NCI-H2196 treated with DMSO at 0.1 percent for 48 hours (cell line): ENCODE data around the gene SLC17A1.

Experiments used
- DNase-seq: peaks from one replicate; lab custom pipeline; 2025; ENCODE audit not compliant: unreplicated experiment; lab: John Stamatoyannopoulos, UW

Gene SLC17A1, protein sequence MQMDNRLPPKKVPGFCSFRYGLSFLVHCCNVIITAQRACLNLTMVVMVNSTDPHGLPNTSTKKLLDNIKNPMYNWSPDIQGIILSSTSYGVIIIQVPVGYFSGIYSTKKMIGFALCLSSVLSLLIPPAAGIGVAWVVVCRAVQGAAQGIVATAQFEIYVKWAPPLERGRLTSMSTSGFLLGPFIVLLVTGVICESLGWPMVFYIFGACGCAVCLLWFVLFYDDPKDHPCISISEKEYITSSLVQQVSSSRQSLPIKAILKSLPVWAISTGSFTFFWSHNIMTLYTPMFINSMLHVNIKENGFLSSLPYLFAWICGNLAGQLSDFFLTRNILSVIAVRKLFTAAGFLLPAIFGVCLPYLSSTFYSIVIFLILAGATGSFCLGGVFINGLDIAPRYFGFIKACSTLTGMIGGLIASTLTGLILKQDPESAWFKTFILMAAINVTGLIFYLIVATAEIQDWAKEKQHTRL

DNA sequence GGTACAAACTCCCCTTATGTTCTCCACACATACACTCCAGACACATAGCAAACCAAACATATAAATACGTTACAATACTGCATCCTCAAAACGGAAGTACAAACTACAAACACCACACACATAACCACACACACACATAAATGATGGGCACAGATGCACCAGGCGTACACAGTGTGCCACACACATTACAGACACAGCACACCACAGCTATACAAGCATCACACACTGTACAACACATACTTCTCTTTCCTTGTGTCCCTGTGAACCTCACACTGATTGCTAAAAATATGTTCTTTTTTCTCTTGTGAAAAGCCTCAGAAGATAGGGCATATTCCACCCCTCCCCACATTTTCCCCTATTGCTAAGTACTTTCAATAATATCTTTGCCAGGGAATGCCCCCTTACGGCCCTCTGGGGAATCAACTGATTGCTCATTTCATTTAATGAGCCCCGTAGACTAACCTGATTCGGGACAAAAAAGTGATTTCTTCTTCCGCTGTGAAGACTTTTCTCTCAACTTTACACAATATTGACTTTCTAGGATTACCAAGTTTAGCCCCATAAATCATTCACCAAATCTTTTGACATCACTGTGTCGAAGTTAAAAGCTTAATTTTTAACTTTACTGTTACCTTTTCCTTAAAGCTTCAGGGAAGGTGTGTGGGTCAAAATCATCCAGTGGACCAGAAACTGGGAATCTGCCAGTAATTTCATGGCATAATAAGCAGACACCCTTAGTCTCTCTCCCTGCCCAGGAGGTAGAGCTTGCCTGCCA, at the start of gene SLC17A1:
TSS of gene SLC17A1 (minus strand) at position 521 of the 775 bp plus-strand sequence. CDS start 1,495 bp downstream, outside the sequence.
- DNase-seq: no peak

DNA sequence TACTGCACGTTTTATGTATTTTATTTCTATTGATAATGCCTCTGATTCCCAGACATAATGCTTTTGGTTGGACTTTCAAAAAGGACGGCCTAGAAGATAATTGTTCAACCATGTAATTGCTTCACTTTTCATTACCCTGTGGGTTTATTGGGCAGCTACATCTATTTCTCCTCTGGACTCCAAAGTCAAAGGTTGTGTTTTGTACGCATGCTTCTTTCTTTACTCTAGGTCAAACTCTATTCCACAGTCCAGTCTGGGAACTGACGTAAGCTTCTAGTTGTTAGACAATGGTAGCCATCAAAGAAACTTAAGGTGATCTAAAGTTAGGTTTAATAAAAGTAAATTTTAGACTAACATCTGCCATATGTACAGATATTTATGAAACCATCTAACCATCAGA, 48.7 kb upstream of the SLC17A1 start:
- DNase-seq: no peak

DNA sequence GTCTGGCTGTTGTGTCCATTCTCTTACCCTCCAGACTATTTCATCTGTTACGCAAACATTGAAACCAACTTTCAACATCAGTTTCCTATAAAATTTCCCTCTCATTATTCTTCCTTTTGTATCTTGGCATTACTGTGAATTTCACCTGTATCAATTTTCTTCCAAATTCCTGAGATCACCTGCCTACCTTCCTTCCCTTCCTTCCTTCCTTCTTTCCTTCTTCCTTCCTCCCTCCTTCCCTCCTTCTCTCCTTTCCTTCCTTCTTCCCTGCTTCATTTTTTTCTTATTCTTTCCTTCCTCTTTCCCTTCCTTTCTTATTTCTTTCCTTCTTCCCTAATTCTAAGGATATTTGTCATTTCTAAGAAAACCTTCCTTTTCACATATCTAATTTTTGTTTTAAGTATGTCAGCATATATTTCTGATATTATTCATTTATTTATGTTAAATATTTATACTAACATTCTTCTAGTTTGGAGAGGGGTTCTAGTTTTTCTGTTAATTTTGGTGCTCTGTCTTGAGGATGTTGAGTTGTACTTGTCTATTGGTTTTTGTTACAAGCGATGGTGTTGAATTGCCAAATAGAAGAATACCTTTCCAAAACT, 47.0 kb upstream of the SLC17A1 start:
- no peak for DNase-seq

DNA sequence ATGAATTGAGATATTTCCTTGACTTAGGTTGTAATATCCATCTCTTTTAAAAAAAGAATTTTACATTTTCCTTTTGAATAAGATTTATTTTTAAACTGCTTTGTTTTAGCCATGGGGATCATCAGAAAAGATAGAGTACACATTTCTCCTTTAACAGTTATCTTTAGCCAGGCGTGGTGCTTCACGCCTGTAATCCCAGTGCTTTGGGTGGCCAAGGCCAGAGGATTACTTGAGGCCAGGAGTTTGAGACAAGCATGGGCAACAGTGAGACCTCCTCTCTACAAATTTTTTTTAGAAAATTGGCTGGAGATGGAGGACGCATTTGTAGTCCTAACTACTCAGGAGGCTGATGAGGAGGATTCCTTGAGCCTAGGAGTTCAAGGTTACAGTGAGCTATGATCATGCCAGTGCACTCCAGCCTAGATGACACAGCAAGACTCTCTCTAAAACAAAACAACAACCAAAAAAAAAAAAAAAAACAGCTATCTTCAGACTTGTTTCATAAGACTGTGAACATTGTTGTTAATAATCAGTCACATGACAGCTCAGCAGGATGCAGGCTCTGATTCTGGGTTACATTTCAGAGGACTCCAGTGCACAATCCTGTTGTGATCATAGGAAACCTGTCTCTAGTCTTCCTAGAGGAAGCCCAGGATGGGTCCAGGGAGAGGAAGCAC, 44.2 kb upstream of the SLC17A1 start:
- no peak for DNase-seq

DNA sequence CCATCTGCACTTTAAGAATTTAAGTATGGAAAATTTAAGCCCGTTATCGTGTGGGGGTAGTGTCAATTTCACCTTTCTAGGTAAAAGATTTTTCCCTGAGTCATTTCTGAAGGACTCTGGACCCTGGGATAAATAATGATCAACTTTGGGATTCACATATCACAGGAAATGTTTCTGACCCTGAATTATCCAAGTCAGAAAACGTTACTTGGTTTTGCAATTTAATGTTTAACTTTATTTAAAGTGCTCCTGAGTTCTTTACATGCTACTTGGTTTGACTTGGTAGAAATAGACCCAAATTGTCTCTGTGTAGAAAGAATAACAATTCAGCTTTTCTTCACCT, 43.7 kb upstream of the SLC17A1 start:
- DNase-seq: no peak

DNA sequence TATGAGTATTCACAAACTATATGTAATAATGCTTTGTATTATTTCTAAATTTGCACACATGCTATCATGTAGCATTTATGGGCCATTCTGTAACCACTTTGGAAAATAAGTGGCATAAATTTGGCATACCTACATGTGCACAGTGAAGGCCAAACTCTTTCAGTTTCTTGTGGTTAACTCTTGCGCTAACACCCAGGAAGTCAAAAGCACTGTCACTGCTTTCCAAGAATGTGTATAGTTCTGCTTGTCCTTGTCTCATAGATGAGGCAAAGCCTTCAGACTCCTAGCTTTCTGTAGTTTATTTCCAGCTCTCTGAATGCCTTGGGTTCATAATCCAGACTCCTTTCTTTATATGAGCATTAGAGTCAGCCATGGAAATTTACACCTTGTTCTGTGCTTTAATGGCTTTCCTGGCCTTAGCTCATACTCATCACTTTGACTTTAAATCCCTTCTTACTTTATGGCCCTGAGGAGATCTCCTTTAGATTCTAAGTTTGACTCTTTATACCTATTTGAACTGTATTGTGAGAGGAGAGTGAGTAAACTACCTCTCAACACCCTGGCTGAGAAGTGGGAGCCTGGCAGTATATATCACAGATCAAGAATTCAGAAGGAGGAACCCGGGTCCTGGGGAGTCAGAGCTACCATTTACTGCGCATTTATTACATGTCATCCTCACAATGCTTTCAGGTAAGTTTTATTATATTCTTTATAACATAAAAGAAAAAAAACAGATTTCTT, 43.1 kb upstream of the SLC17A1 start:
- no peak for DNase-seq

DNA sequence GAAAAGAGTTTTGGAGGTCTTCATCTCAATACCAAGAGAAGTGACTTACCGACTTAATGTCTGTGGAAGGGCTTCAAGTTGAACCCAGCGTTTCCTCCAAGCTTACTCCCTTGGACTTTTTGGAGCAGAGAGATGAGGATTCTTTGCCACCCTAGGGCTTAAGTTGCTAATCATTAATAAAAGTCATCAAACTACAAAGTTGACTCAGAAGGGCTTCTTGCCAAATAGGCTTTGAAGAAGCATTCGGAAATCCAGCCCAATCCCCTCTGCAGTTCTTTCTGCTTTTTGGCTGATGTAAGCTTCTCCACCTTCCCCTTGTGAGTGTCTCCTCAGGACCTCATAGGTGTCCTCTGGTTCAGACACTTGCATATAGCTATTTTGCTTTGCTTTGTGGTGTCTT, 42.3 kb upstream of the SLC17A1 start, which contains the start of gene SLC17A3:
TSS of gene SLC17A3 (minus strand) at position 126 of the 400 bp plus-strand sequence. CDS start 5,856 bp downstream, outside the sequence.
- DNase-seq: no peak

DNA sequence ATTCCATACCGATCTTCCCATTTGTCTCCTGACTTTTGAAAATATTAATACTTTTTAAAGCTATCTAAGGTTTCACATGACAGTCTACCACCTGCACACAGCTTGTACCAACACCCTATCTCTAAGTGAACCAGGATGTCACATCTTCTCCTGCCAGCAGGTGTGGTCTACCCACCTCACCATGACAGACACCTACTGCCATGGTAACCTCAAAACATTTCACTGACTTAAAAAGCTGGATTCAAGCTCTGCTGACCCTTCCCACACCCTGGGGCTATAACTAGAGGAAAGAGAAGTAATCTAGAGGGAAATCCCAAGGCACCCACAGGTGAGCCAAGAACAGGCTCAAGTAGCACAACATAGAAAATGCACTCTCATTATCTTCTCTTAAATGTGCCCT, 41.0 kb upstream of the SLC17A1 start:
- no peak for DNase-seq

DNA sequence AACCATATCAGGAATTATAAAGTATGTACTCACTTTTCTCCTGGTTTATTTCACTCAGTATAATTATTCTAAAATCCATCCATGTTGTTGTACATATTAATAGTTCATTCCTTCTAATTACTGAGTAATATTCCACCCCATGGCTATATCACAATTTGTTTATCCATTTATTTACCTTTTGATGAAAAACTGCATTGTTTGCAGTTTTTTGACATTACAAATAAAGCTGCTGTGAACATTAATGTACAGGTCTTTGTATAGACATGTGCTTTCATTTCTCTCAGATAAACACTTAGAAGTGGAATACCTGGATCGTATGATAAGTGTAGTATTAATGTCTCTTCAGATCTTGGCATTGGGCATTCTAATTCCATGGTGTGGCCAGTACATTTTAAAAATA, 38.0 kb upstream of the SLC17A1 start:
- DNase-seq: no peak

DNA sequence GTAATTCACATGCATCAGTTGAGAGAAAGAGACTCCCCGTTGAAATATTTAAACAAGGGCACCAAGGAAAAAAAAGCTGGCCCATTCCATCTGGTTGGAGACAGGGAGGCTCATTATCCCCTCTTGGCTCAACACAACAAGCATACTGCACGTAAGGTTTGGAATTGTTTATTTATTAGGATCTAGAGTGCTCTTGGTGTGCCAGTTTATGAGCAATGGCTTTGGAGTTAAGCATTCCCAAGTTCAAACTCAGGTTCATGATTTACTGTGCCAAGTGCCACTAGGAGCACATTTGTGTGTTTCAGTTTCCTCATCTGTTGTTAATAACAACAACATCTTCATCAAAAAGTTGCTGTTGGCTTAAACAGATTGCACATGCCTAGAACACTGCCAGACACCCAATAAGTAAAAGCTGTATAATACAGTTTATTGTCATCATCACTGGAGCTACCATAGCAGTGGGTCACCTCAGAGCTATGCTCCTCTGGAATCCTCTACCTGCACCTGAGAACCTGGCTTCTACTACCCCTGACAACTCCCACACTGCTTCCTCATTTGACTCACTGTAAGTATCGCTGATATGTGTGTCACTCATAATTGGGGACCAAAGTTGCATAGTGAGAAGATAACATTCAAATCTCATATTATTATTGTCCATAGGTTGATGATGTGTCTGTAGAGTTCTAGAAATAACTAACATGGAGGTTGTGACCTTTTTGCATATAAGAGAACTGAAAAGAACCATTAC, 36.8 kb upstream of the SLC17A1 start:
- no peak for DNase-seq

DNA sequence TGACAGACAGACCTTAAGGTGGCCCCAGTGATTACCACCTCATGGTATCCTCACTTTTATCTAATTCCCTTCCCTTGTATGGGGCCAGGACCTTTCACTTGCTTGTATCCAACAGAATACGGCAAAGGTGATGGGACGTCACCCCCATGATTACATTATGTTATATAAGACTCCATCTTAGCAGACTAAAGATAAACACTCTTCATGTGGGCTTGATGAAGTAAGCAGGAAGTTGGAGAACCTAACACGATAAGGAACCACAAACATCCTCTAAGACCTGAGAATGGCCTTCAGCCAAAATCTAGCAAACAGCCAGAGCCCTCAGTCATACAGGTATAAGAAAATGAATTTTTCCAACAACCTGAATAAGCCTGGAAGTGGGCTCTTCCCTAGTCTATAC, 34.2 kb upstream of the SLC17A1 start:
- DNase-seq: no peak

DNA sequence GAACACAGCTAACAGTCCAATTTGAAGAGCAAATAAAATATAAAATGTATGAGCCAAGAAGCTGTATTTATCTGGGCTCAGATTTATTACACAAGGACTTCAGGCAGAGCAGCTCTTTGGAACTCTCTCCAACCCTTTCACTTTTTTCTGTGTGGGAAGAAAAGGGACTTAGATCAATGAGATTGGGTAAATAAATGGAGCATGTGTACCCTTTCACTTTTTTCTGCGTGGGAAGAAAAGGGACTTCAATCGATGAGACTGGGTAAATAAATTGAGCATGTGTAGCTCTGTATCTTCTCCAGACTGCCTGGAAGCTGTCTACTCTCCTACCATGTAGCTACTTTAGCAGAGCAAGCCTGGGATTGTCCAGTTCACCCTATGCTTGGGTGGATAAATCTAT, 31.5 kb upstream of the SLC17A1 start:
- no peak for DNase-seq

DNA sequence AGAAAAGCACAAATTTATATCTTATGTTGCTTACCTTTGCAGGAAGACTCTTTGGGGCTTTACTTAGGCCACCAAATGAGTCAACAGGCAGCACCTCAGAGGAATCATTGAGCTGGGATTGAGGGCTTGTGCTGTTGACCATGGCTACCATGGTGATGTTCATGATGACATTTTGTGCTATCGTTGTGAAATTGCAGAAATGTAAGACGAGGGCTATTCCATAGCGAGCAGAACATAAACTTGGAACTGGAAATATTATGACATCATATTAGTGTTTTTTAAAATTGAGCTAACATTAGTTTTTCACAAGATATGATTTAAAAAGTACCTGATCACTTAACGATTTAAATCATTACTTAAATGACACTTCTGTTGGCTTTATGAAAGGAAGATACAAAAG, 30.3 kb upstream of the SLC17A1 start:
- DNase-seq: no peak

DNA sequence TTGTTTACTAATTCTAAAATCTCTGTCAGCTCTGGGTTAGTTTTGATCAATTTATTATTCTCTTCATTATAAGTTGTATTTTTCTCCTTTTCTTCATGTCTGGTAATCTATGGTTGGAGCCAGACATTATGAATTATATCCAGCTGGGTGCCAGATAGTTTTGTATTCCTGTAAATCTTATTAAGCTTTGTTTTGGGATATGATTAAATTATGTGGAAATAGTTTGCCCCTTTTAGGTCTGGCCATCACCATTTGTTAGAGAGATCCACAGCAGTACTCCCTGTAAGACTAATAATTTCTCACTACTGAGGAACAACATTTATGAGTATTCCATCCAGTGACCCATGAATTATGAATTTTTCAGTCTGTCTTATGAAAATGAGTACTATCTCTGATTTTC, 20.9 kb upstream of the SLC17A1 start:
- no peak for DNase-seq

DNA sequence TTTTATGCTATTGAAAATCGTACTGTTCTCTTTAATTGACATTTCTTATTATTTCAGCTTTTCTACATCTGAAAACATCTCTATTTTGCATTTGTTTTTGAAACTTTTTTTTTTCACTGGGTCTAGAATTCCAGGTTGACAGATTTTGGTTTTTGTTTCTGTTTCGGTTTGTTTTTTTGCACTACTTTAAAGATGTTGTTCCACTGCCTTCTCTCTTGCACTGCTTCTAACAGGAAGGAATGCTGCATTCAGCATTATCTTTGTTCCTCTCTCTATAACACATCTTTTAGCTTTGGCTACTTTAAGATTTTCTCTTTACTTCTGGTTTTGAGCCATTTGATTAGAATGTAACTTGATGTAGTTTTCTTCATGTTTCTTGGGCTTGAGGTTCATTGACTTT, 20.1 kb upstream of the SLC17A1 start:
- no peak for DNase-seq

DNA sequence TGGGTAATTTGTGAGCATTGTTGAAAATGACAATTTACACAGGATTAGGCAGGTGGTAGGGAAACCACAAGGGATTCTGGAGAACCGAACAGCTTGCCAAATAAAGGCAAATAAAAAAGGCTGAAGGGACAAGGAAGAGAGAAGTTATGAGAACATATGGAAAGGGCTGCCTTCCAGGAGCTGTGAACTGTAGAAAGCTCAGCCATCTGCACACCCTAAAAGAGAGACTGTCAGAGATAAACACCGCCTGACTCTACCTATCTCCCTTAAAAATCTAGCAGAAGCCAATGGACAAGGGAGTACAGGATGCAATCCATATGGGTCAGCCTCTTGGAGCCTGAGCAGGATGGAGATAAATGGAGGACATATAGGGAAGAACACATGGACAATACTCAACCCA, 12.7 kb upstream of the SLC17A1 start:
- DNase-seq: no peak

DNA sequence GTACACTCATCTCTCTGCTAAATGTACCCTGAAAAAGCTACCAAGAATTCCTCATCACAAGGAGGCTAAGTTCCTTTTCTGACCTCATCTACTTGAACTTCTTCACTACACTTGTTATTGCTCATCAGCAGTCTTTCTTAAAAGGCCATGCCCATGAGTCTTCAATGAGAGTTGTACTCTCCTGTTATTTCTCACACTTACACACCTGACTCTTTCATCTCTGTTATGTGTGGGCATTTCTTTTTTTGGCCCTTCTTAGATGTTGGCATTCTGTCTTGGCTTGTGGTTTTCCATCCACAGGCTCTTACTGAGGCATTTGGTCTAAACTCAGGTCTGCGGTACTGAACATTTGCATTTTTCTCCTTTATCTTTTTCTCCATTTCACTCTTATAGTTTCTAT, 10.7 kb upstream of the SLC17A1 start:
- DNase-seq: no peak

DNA sequence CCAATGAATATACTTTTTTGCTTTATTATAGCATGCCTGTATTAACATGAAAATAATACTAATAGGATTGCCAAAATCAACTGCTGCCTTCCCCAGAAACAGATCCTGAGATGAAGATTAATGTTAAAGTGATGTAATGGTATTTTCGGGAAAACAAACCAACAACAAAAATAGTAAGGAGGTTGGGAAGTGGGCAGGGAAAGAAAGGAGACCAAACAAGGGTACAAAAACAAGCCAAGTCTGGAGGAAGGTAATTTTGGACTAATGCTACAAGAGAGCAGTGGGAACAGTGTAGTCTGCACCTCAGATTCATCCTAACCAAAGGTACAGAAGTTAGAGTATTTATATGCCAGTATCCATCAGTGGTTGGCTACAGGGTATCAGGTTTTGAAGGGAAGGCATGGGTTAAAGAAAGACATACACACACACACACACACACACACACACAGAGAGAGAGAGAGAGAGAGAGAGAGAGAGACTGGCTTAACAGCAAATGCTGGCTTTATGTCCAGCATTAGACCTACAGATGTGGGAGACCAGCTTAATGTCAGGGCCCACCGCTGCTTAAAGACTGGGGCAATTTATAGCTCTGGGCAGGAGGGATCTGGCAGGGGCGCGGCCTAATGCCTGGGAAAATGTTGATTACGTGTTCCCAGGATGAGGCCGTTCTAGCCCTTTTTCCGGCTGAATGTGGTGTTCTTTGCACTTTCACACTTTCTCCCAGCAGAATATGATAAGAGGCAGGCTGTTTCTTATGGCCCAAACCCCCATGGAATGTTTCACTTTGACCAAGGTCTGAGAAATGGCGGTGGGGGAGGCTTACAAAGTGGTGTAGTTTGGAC, 3.8 kb upstream of the SLC17A1 start:
- DNase-seq: no peak

DNA sequence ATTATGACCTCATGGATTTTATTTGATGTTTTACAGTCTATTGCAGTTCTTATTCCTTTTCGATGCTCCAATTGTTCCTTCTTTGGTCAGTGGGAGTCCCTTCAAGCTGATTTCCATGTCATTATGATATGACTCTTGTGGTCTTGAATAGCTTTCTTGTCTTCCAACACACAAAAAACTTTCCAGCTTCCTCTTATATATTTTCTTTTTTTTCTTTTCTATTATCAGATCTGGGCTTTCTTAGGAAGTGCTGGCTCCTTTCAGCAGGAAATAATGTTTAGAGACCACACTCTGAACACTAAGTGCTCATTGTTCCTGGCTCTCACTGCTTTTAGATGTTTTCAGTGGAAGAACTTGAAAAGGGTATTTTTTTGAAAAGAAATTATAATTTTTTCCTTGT, 3.1 kb upstream of the SLC17A1 start:
- no peak for DNase-seq
